SK-N-SH treated with all-trans-retinoic acid at 6 μM for 48 hours (cell line): ENCODE results near the gene NME1.

Experiments used
- BACH2 ChIP-seq: fragments of 250-450 bp; sonication (Bioruptor Pico); IDR thresholded peaks from 2 replicates; pipeline ENCODE4 v1.9.0; 2021; ENCODE audit warnings: mild to moderate bottlenecking, borderline replicate concordance
- CREB5 ChIP-seq: fragments of 250-450 bp; sonication (Bioruptor Pico); IDR thresholded peaks from 2 replicates; pipeline ENCODE4 v1.5.1; 2020; ENCODE audit warnings: low read depth, mild to moderate bottlenecking, moderate library complexity
- ISL1 ChIP-seq: fragments of 250-450 bp; sonication (Bioruptor Pico); IDR thresholded peaks from 2 replicates; pipeline ENCODE4 v2.1.2; 2022; ENCODE audit warnings: mild to moderate bottlenecking, moderate library complexity
- PATZ1 ChIP-seq: fragments of 250-450 bp; sonication (Bioruptor Pico); IDR thresholded peaks from 2 replicates; pipeline ENCODE4 v1.8.0; 2020; ENCODE audit warnings: mild to moderate bottlenecking, moderate library complexity, borderline replicate concordance
- PPARA ChIP-seq: fragments of 250-450 bp; sonication (Bioruptor Pico); IDR thresholded peaks from 2 replicates; pipeline ENCODE4 v1.5.0; 2020; ENCODE audit warnings: mild to moderate bottlenecking, borderline replicate concordance
- TCF4 ChIP-seq: fragments of 250-450 bp; sonication (Bioruptor Pico); IDR thresholded peaks from 2 replicates; pipeline ENCODE4 v1.8.0; 2021; ENCODE audit warnings: mild to moderate bottlenecking, moderate library complexity, borderline replicate concordance

- TF ChIP-seq PPARA (CRISPR knock-in tag) (no peak), BACH2 (CRISPR knock-in tag) (no peak), TCF4 (CRISPR knock-in tag) (no peak), CREB5 (no peak), PATZ1 (CRISPR knock-in tag) (no peak), ISL1 (CRISPR knock-in tag) (no peak)
These were observed 45.6 kb upstream of the NME1 start for GRCh38 chr17:51107778-51108177.
